GM10248 (cell line): Measurements from ENCODE around the gene SLC6A6.

Experiments
- CTCF ChIA-PET: fragments of 300-600 bp; sonication (Branson Sonifier 250); formaldehyde crosslinking; extraction: SDS; loops from one replicate; lab custom pipeline; 2021; ENCODE audit warnings: antibody characterized with exemption; lab: Yijun Ruan, JAX
- POLR2A ChIA-PET: fragments of 350-650 bp; sonication (Branson Sonifier 250); formaldehyde crosslinking; extraction: SDS; loops from one replicate; lab custom pipeline; 2020; ENCODE audit warnings: antibody characterized with exemption; lab: Yijun Ruan, JAX
- DNase-seq: peaks from one replicate; pipeline ENCODE4 v3.0.0; 2012; ENCODE audit errors: extremely low spot score
- TF ChIP-seq, protein P1 (sequence below): IDR thresholded peaks from 2 replicates; pipeline ENCODE4 v1.5.1; 2012; ENCODE audit warnings: mild to moderate bottlenecking, low read depth; ENCODE audit errors: extremely low read depth, missing control alignments, control extremely low read depth

SLC6A6 gene

DNA sequence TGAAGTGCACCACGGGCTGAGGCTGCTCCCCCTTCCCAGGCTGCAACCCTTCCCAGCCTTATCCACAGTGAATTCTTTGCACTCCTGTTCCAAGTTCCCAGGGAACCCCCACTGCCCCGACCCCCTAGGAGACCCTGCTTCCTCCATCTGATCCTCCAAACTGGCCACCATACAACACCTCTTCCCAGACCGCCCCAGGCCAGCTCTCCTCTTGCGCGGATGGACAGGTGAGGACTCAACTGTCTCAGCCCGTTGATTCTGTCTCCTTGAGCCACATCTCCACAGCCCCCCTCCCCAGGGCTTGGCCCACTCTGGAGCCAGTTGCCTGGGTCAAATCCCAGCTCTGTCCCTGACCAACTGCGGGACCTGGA, 116.0 kb downstream of the SLC6A6 start:
- ChIA-PET CTCF (interaction anchor here (0.9 to 1.3 kb wide), 2 partner anchors 9 to 259 kb away, joined by 3 read pairs; no protein-coding TSS in a partner anchor), POLR2A (no interaction called here)
- TF ChIP-seq, protein P1, sequence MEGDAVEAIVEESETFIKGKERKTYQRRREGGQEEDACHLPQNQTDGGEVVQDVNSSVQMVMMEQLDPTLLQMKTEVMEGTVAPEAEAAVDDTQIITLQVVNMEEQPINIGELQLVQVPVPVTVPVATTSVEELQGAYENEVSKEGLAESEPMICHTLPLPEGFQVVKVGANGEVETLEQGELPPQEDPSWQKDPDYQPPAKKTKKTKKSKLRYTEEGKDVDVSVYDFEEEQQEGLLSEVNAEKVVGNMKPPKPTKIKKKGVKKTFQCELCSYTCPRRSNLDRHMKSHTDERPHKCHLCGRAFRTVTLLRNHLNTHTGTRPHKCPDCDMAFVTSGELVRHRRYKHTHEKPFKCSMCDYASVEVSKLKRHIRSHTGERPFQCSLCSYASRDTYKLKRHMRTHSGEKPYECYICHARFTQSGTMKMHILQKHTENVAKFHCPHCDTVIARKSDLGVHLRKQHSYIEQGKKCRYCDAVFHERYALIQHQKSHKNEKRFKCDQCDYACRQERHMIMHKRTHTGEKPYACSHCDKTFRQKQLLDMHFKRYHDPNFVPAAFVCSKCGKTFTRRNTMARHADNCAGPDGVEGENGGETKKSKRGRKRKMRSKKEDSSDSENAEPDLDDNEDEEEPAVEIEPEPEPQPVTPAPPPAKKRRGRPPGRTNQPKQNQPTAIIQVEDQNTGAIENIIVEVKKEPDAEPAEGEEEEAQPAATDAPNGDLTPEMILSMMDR: no peak
- no peak for DNase-seq

DNA sequence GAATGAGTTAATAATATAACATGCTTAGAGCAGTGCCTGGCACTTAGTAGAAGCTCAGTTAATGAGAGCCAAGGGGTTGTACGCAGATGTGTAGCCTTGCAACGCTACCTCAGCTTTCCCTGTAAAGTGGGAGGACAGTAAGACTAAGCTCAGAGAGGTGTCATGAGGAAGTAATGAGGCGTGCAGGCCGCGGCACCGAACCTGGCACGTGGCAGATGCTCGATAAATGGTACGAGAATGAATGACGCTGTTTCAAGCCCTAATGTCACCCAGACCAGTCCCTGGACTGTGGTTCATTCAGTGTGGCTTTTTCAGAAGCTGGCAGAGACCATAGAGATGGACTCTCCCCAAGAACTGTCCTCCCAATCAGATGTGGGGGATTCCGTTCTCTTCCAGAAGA, 116.5 kb downstream of the SLC6A6 start:
- CTCF ChIA-PET: interaction anchor here (0.9 to 2.3 kb wide), 3 partner anchors 9 to 259 kb away, joined by 3 to 8 read pairs (median 3); no protein-coding TSS in a partner anchor
- no peak for DNase-seq
- POLR2A ChIA-PET: no interaction called here
- TF ChIP-seq, protein P1: no peak

DNA sequence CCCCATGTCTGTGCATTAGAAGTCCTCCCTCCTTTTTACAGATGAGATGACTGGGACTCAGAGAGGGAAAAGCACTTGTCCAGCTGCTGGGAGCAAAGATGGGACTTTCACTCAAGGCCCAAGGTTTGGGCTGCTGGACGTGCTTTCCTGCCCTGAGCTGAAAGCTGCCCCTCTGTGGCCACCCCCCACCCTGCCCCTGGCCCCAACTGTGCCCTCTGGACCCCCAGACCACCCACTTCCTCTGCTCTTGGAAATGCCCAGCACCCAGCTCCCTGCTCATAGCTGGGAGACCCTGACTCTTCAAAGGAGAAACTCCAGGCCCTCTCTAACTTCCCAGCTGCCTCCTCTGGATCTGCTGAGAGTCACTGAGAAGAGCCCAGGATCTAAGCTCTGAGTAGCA, 117.0 kb downstream of the SLC6A6 start:
- TF ChIP-seq, protein P1: no peak
- ChIA-PET POLR2A (no interaction called here), CTCF (interaction anchor here (0.9 to 2.3 kb wide), 3 partner anchors 10 to 260 kb away, joined by 3 to 8 read pairs (median 3); no protein-coding TSS in a partner anchor)
- DNase-seq: no peak

DNA sequence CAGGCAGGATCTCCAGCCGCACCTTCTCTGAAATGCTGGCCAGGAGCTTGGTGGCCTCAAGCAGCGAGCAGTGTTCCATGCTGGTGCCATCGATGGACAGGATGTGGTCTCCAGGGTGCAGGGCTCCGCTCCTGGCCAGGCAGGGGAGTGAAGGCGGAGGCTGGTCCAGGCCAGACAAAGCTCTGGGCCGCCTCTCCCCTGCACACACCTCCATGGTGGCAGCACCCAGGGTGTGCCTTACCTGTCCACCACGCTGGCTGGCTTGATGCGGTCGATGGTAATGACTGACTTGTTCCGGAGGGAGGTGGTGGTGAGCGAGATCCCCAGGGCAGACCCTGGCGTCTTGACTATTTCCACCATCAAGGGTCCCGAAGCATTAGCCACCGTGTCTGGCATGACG, 117.7 kb downstream of the SLC6A6 start:
- CTCF ChIA-PET: interaction anchor here (0.9 to 2.3 kb wide), 2 partner anchors 11 to 12 kb away, joined by 3 to 8 read pairs; no protein-coding TSS in a partner anchor
- no peak for DNase-seq
- TF ChIP-seq, protein P1: no peak
- POLR2A ChIA-PET: no interaction called here

DNA sequence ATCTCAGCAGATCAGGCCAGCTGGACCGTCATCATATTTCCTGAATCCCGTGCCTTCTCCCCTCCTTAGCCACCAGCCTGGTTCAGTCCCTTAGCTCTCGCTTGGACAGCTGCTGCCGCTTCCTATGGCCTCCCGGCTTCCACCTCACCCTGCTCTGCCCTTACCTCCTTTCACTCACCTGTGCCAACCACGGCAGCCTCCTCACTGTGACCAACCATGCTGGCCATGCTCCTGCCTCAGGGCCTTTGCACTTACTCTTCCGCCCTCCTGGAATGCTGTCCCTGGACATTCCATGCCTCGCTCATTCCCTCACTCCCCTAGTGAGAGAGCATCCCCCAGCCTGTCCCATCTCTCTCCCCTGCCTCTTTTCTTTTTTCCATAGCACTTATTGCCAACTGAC, 118.6 kb downstream of the SLC6A6 start:
- TF ChIP-seq, protein P1: no peak
- ChIA-PET CTCF (interaction anchor here (2.3 kb wide), 1 partner anchor 11 kb away, joined by 8 read pairs; no protein-coding TSS in a partner anchor), POLR2A (no interaction called here)
- DNase-seq: no peak

DNA sequence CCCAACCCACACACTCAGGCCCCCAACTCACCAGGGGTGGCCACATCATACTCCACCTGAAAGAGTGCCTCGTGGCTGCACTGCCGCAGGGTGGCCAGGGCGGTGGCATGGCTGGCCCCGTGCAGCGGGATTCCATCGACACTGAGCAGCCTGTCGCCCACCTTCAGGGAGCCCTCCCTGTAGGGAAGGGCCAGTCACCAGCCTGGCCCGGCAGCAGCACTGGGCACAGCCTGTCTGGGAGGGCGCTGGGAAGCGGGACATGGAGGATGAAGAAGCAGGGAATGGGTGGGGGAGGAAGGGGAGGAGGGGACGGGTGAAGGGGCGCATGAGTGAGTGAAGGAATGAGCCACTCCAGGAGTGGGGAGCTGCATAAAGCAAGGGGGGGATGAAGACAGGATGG, 119.2 kb downstream of the SLC6A6 start:
- POLR2A ChIA-PET: no interaction called here
- CTCF ChIA-PET: interaction anchor here (1.2 kb wide), 1 partner anchor 17 kb away, joined by 4 read pairs; no protein-coding TSS in a partner anchor
- TF ChIP-seq, protein P1: no peak
- no peak for DNase-seq
